BLaER1 (cell line): Measurements from ENCODE around the gene ST7.
A peak's percentile ranks its signal among the peaks of the same experiment; 100 is the strongest.

Experiments
- H3K27ac ChIP-seq: shearing (Covaris generic); formaldehyde crosslinking; 2 replicates; pipeline ENCODE4 v1.8.1; 2022
- H3K27me3 ChIP-seq: shearing (Covaris generic); formaldehyde crosslinking; 2 replicates; pipeline ENCODE4 v1.8.1; 2022
- H3K36me3 ChIP-seq: shearing (Covaris generic); formaldehyde crosslinking; 2 replicates; pipeline ENCODE4 v1.8.1; 2022
- H3K4me1 ChIP-seq: shearing (Covaris generic); formaldehyde crosslinking; 2 replicates; pipeline ENCODE4 v1.8.1; 2022
- H3K4me2 ChIP-seq: shearing (Covaris generic); formaldehyde crosslinking; 2 replicates; pipeline ENCODE4 v1.8.1; 2022
- H3K4me3 ChIP-seq: shearing (Covaris generic); formaldehyde crosslinking; 2 replicates; pipeline ENCODE4 v1.8.1; 2022
- H3K9ac ChIP-seq: shearing (Covaris generic); formaldehyde crosslinking; 2 replicates; pipeline ENCODE4 v1.8.1; 2022
- H3K9me3 ChIP-seq: shearing (Covaris generic); formaldehyde crosslinking; 2 replicates; pipeline ENCODE4 v1.8.1; 2022
- H4K20me1 ChIP-seq: shearing (Covaris generic); formaldehyde crosslinking; 2 replicates; pipeline ENCODE4 v1.8.1; 2022
- Cebpa-rat ChIP-seq: shearing (Covaris generic); IDR thresholded peaks from 2 replicates; pipeline ENCODE4 v1.8.1; 2022

ST7 gene

GRCh38 chr7:117036836-117037235 lies 83.5 kb downstream of the ST7 start:
- Histone ChIP-seq H3K4me2 (no peak overlapping the region), H3K9me3 (no peaks in the 10 kb centered on the region), H3K4me1 (no peaks in the 10 kb centered on the region), H3K27ac (no peak overlapping the region), H3K4me3 (no peak overlapping the region), H3K9ac (no peak overlapping the region), H3K27me3 (no peaks in the 10 kb centered on the region), H3K36me3 (no peaks in the 10 kb centered on the region), H4K20me1 (no peaks in the 10 kb centered on the region)
- TF ChIP-seq Cebpa-rat, result no peak

- H3K27me3 ChIP-seq, result no peaks in the 10 kb centered on the region
- H3K4me1 ChIP-seq, result no peaks in the 10 kb centered on the region
- no peak overlapping the region for H3K4me2 ChIP-seq
- H3K9ac ChIP-seq, result no peak overlapping the region
- H3K27ac ChIP-seq, result no peak overlapping the region
- no peaks in the 10 kb centered on the region for H3K36me3 ChIP-seq
- TF ChIP-seq Cebpa-rat, result no peak
- H4K20me1 ChIP-seq, result no peaks in the 10 kb centered on the region
- no peak overlapping the region for H3K4me3 ChIP-seq
- no peaks in the 10 kb centered on the region for H3K9me3 ChIP-seq
Measured at GRCh38 chr7:117038408-117038807, 85.1 kb downstream of the ST7 start.

GRCh38 chr7:117041007-117041406 lies 87.7 kb downstream of the ST7 start:
- Histone ChIP-seq H3K4me2 (no peak overlapping the region), H3K9me3 (no peaks in the 10 kb centered on the region), H3K9ac (no peak overlapping the region), H3K27me3 (no peaks in the 10 kb centered on the region), H3K27ac (no peak overlapping the region), H3K36me3 (no peaks in the 10 kb centered on the region), H3K4me3 (no peak overlapping the region), H4K20me1 (no peaks in the 10 kb centered on the region), H3K4me1 (no peaks in the 10 kb centered on the region)
- no peak for TF ChIP-seq Cebpa-rat

GRCh38 chr7:117041822-117042221 lies 88.5 kb downstream of the ST7 start:
- H3K27me3 ChIP-seq, result no peaks in the 10 kb centered on the region
- H3K4me3 ChIP-seq, result no peak overlapping the region
- no peaks in the 10 kb centered on the region for H3K9me3 ChIP-seq
- H3K27ac ChIP-seq, result no peak overlapping the region
- TF ChIP-seq Cebpa-rat, result no peak
- H4K20me1 ChIP-seq, result no peaks in the 10 kb centered on the region
- H3K4me1 ChIP-seq, result no peaks in the 10 kb centered on the region
- H3K36me3 ChIP-seq, result no peaks in the 10 kb centered on the region
- no peak overlapping the region for H3K9ac ChIP-seq
- no peak overlapping the region for H3K4me2 ChIP-seq

DNA sequence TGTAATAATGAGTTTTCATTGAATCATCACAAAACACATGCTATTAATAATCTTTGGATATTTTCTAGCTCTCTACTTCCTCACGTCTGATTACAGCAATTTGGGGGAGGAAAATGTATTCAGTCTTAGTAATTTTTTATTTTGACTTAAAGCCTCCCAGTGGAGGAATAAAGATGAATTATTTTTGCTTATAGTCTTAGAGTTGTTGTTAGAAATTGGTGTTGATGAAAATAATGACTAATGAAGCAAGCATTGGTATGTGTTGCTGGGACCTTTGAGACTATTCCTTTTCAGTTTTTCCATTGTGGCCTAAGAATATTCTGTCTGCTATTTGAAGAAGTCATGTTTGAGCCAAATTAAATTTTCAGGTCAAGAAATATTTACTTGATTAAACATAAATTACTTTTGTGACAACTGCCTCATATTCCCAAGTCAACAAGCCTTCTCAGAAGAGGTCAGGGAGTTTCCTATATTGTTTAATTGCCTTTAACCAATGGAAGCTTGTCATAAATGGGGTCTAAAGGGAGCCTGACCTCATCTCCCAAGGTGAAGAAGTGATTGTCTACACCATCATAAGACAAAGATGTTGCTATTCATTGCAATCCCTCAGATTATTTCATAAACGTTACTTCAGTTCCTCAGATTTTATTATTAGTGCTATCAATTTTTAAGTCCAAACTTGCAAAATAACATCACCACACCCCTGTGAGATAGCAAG lies 90.0 kb downstream of the ST7 start:
- Histone ChIP-seq H3K4me3 (no peak overlapping the region), H3K36me3 (no peaks in the 10 kb centered on the region), H3K9me3 (no peaks in the 10 kb centered on the region), H3K27ac (no peak overlapping the region), H3K4me1 (peaks cover 2% of the 10 kb centered on the region; the same call in 1 of the 2 replicates), H3K27me3 (no peaks in the 10 kb centered on the region), H4K20me1 (no peaks in the 10 kb centered on the region), H3K9ac (no peak overlapping the region), H3K4me2 (no peak overlapping the region)
- no peak for TF ChIP-seq Cebpa-rat

GRCh38 chr7:117044664-117045063 lies 91.4 kb downstream of the ST7 start:
- no peaks in the 10 kb centered on the region for H4K20me1 ChIP-seq
- no peak overlapping the region for H3K9ac ChIP-seq
- H3K4me2 ChIP-seq, result no peak overlapping the region
- no peaks in the 10 kb centered on the region for H3K27me3 ChIP-seq
- peaks cover 11% of the 10 kb centered on the region for H3K4me1 ChIP-seq
- H3K4me3 ChIP-seq, result no peak overlapping the region
- no peaks in the 10 kb centered on the region for H3K9me3 ChIP-seq
- TF ChIP-seq Cebpa-rat, result no peak
- no peaks in the 10 kb centered on the region for H3K36me3 ChIP-seq
- H3K27ac ChIP-seq, result no peak overlapping the region

DNA sequence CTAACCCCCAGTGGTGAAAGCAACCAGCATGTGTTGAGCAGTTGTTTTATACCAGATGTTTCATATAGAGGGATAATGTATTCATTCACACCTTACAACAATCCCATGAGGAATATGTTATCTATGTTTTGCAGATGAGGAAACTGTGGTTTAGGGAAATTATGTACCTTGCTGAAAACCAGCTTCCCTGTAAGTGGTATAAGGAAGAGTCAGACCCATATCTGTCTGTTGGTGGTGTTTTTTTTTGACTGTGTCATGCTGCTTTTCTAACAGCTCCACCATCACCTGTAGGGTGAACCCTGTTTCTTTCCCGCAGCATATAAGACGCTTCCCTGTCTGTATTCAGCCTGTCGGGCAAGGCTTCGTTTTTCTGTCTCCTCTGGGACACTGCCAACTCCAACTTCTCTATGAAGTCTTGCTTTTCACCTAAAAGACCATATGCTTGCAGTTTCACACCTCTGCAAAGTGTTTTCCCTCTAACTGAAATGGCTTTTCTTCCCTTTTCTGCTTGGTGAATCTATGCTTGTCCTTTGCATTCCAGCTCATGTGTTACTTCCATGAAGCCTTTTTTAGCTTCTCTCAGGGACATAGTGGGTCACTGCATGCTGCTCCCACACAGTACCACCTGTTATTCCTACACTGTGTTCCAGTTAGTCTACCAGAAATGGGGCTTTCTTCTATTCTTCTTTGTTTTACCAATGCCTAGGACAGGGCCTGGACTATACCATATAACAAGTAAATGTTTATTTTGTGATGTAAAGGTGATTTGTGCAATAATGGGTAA lies 92.8 kb downstream of the ST7 start:
- Histone ChIP-seq H4K20me1 (no peaks in the 10 kb centered on the region), H3K27ac (no peak overlapping the region), H3K9me3 (no peaks in the 10 kb centered on the region), H3K4me1 (peaks cover 11% of the 10 kb centered on the region), H3K27me3 (no peaks in the 10 kb centered on the region), H3K9ac (no peak overlapping the region), H3K4me2 (no peak overlapping the region), H3K36me3 (no peaks in the 10 kb centered on the region), H3K4me3 (no peak overlapping the region)
- TF ChIP-seq Cebpa-rat, result no peak

DNA sequence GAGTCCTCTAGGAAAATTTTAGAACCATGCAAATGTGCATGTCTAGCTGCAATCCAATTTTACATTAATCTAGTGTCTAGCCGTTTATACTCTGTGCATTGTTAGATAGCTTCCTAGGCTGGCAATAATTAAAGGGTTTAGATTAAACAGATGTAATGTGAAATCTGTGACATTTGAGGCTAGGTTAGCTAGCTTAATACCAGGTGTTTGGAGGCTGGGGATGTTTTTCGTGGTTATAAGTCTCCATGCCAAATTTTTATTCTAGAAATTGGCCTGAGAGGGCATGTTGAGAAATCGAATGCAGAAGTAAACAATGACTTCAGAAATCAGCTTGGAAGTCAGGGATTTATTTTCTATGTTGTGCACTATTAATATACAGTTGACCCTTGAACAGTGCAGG lies 94.2 kb downstream of the ST7 start:
- Histone ChIP-seq H3K4me3 (no peak overlapping the region), H3K4me2 (no peak overlapping the region), H3K9me3 (no peaks in the 10 kb centered on the region), H3K4me1 (peaks cover 11% of the 10 kb centered on the region), H3K27ac (no peak overlapping the region), H3K36me3 (no peaks in the 10 kb centered on the region), H4K20me1 (no peaks in the 10 kb centered on the region), H3K9ac (no peak overlapping the region), H3K27me3 (no peaks in the 10 kb centered on the region)
- TF ChIP-seq Cebpa-rat, result no peak

DNA sequence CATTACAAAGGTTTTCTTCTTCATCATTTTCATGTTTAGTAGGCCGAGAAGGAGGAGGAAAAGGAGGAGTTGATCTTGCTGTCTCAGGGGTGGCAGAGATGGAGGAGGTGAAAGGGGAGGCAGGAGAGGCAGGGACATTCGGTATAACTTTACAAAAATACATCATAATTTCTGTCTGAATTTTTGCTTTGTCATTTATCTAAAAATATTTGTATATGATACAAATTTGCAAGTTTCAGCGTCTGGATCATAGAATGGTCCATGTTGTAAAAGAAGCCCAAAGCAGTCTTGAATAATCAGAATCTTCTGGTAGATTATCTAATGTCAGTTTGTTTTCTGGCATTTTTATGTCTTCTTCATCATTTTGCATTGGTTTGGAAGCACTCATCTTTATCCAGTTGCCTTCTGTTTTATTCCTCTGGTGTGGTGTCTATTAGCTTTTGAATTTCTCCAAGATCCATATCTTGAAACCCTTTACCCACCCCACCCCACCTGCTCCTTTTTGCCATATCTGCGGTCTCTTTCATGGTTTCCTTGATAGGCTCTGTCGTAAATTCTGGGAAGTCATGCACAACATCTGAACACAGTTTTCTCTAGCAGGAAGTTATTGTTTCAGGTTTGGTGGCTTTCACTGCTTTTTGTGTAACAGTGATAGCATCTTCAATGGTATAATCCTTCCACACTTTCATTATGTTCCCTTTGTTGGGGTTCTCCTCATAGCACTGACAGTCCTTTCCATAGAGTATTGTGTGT lies 95.0 kb downstream of the ST7 start:
- H3K27ac ChIP-seq, result no peak overlapping the region
- TF ChIP-seq Cebpa-rat, result no peak
- no peak overlapping the region for H3K9ac ChIP-seq
- H3K27me3 ChIP-seq, result no peaks in the 10 kb centered on the region
- H3K4me3 ChIP-seq, result no peak overlapping the region
- H4K20me1 ChIP-seq, result no peaks in the 10 kb centered on the region
- H3K9me3 ChIP-seq, result no peaks in the 10 kb centered on the region
- peaks cover 11% of the 10 kb centered on the region for H3K4me1 ChIP-seq
- no peaks in the 10 kb centered on the region for H3K36me3 ChIP-seq
- peak overlapping the region; percentile 43 for H3K4me2 ChIP-seq

- no peak overlapping the region for H3K27ac ChIP-seq
- peak overlapping the region; percentile 43 for H3K4me2 ChIP-seq
- H3K4me1 ChIP-seq, result peaks cover 11% of the 10 kb centered on the region
- H3K9me3 ChIP-seq, result no peaks in the 10 kb centered on the region
- H3K9ac ChIP-seq, result no peak overlapping the region
- H3K36me3 ChIP-seq, result no peaks in the 10 kb centered on the region
- no peaks in the 10 kb centered on the region for H3K27me3 ChIP-seq
- no peak for TF ChIP-seq Cebpa-rat
- H3K4me3 ChIP-seq, result no peak overlapping the region
- no peaks in the 10 kb centered on the region for H4K20me1 ChIP-seq
Measured at GRCh38 chr7:117048882-117049281, 95.6 kb downstream of the ST7 start.
